Measurements from ENCODE around the gene NPHP4. TPM values are rescaled to one million over a fixed set of nuclear protein-coding genes. Genes with fewer than 3 reads are reported as not detected.
"Not testable (repeated sequence)": the region's sequence is repeated elsewhere in the genome, so short reads cannot be mapped to it uniquely, and the experiment has no call there.

NPHP4 gene
- total RNA-seq, 1 donor from 2014 or later, result 19.0 TPM

GRCh38 chr1:5893699-5894278, 98.4 kb downstream of the NPHP4 start:
- H3K4me1 Mint-ChIP-seq (ENCODE audit: low read depth); DNase-seq (ENCODE audit: low spot score); H3K4me3 Mint-ChIP-seq (ENCODE audit: low read depth); H3K9me3 Mint-ChIP-seq; H3K27ac Mint-ChIP-seq; H3K36me3 Mint-ChIP-seq (ENCODE audit: low read depth); H3K27me3 Mint-ChIP-seq (ENCODE audit: low read depth); intact Hi-C loops (cut with micrococcal nuclease): not testable (repeated sequence)

GRCh38 chr1:5892329-5892728, 99.9 kb downstream of the NPHP4 start:
- intact Hi-C loops (cut with micrococcal nuclease), result no loop called here
- Mint-ChIP-seq H3K9me3 (no peaks in the 10 kb centered on the region), H3K27me3 (ENCODE audit: low read depth) (no peaks in the 10 kb centered on the region), H3K4me3 (ENCODE audit: low read depth) (no peak overlapping the region), H3K4me1 (ENCODE audit: low read depth) (no peaks in the 10 kb centered on the region), H3K36me3 (ENCODE audit: low read depth) (peaks cover 6% of the 10 kb centered on the region), H3K27ac (no peak overlapping the region)
- no peak for DNase-seq (ENCODE audit: low spot score)

- Mint-ChIP-seq H3K4me1 (ENCODE audit: low read depth) (no peaks in the 10 kb centered on the region), H3K27ac (no peak overlapping the region), H3K9me3 (no peaks in the 10 kb centered on the region), H3K27me3 (ENCODE audit: low read depth) (no peaks in the 10 kb centered on the region), H3K4me3 (ENCODE audit: low read depth) (no peak overlapping the region), H3K36me3 (ENCODE audit: low read depth) (peaks cover 6% of the 10 kb centered on the region)
- DNase-seq (ENCODE audit: low spot score), result no peak
- intact Hi-C loops (cut with micrococcal nuclease), result no loop called here
Measured at GRCh38 chr1:5891736-5892135, 100.5 kb downstream of the NPHP4 start.

- H3K9me3 Mint-ChIP-seq, result no peaks in the 10 kb centered on the region
- H3K36me3 Mint-ChIP-seq (ENCODE audit: low read depth), result peaks cover 6% of the 10 kb centered on the region
- intact Hi-C loops (cut with micrococcal nuclease), result no loop called here
- no peak overlapping the region for H3K4me3 Mint-ChIP-seq (ENCODE audit: low read depth)
- no peaks in the 10 kb centered on the region for H3K4me1 Mint-ChIP-seq (ENCODE audit: low read depth)
- H3K27me3 Mint-ChIP-seq (ENCODE audit: low read depth), result no peaks in the 10 kb centered on the region
- no peak for DNase-seq (ENCODE audit: low spot score)
- no peak overlapping the region for H3K27ac Mint-ChIP-seq
Measured at GRCh38 chr1:5891137-5891536, 101.1 kb downstream of the NPHP4 start.

GRCh38 chr1:5890346-5891106, 101.7 kb downstream of the NPHP4 start:
- H3K27ac Mint-ChIP-seq, result no peak overlapping the region
- no peak for DNase-seq (ENCODE audit: low spot score)
- no peaks in the 10 kb centered on the region for H3K27me3 Mint-ChIP-seq (ENCODE audit: low read depth)
- no peaks in the 10 kb centered on the region for H3K9me3 Mint-ChIP-seq
- intact Hi-C loops (cut with micrococcal nuclease), result no loop called here
- H3K4me3 Mint-ChIP-seq (ENCODE audit: low read depth), result no peak overlapping the region
- peaks cover 6% of the 10 kb centered on the region for H3K36me3 Mint-ChIP-seq (ENCODE audit: low read depth)
- H3K4me1 Mint-ChIP-seq (ENCODE audit: low read depth), result no peaks in the 10 kb centered on the region

GRCh38 chr1:5889901-5890300, 102.3 kb downstream of the NPHP4 start:
- Mint-ChIP-seq H3K27me3 (ENCODE audit: low read depth) (no peaks in the 10 kb centered on the region), H3K4me3 (ENCODE audit: low read depth) (no peak overlapping the region), H3K4me1 (ENCODE audit: low read depth) (no peaks in the 10 kb centered on the region), H3K9me3 (no peaks in the 10 kb centered on the region), H3K27ac (no peak overlapping the region), H3K36me3 (ENCODE audit: low read depth) (peaks cover 6% of the 10 kb centered on the region)
- DNase-seq (ENCODE audit: low spot score), result no peak
- intact Hi-C loops (cut with micrococcal nuclease), result no loop called here

GRCh38 chr1:5889462-5889861, 102.8 kb downstream of the NPHP4 start:
- H3K4me1 Mint-ChIP-seq (ENCODE audit: low read depth), result no peaks in the 10 kb centered on the region
- peaks cover 1% of the 10 kb centered on the region for H3K36me3 Mint-ChIP-seq (ENCODE audit: low read depth)
- H3K27me3 Mint-ChIP-seq (ENCODE audit: low read depth), result no peaks in the 10 kb centered on the region
- intact Hi-C loops (cut with micrococcal nuclease), result no loop called here
- no peaks in the 10 kb centered on the region for H3K9me3 Mint-ChIP-seq
- no peak overlapping the region for H3K4me3 Mint-ChIP-seq (ENCODE audit: low read depth)
- no peak overlapping the region for H3K27ac Mint-ChIP-seq
- no peak for DNase-seq (ENCODE audit: low spot score)

GRCh38 chr1:5888606-5889211, 103.5 kb downstream of the NPHP4 start:
- Mint-ChIP-seq H3K9me3 (no peaks in the 10 kb centered on the region), H3K36me3 (ENCODE audit: low read depth) (no peaks in the 10 kb centered on the region), H3K4me1 (ENCODE audit: low read depth) (no peaks in the 10 kb centered on the region), H3K27me3 (ENCODE audit: low read depth) (no peaks in the 10 kb centered on the region), H3K4me3 (ENCODE audit: low read depth) (no peak overlapping the region), H3K27ac (no peak overlapping the region)
- intact Hi-C loops (cut with micrococcal nuclease), result no loop called here
- DNase-seq (ENCODE audit: low spot score), result no peak

- H3K4me1 Mint-ChIP-seq (ENCODE audit: low read depth), result no peaks in the 10 kb centered on the region
- intact Hi-C loops (cut with micrococcal nuclease), result no loop called here
- H3K36me3 Mint-ChIP-seq (ENCODE audit: low read depth), result no peaks in the 10 kb centered on the region
- H3K4me3 Mint-ChIP-seq (ENCODE audit: low read depth), result no peak overlapping the region
- H3K27me3 Mint-ChIP-seq (ENCODE audit: low read depth), result no peaks in the 10 kb centered on the region
- no peak overlapping the region for H3K27ac Mint-ChIP-seq
- no peak for DNase-seq (ENCODE audit: low spot score)
- H3K9me3 Mint-ChIP-seq, result no peaks in the 10 kb centered on the region
Measured at GRCh38 chr1:5887971-5888361, 104.3 kb downstream of the NPHP4 start.

- Mint-ChIP-seq H3K4me1 (ENCODE audit: low read depth) (no peaks in the 10 kb centered on the region), H3K36me3 (ENCODE audit: low read depth) (no peaks in the 10 kb centered on the region), H3K4me3 (ENCODE audit: low read depth) (no peak overlapping the region), H3K27me3 (ENCODE audit: low read depth) (no peaks in the 10 kb centered on the region), H3K27ac (no peak overlapping the region), H3K9me3 (no peaks in the 10 kb centered on the region)
- no peak for DNase-seq (ENCODE audit: low spot score)
- intact Hi-C loops (cut with micrococcal nuclease), result no loop called here
Measured at GRCh38 chr1:5887349-5887970, 104.8 kb downstream of the NPHP4 start.

GRCh38 chr1:5886541-5887348, 105.5 kb downstream of the NPHP4 start:
- no peak for DNase-seq (ENCODE audit: low spot score)
- H3K27ac Mint-ChIP-seq, result no peak overlapping the region

GRCh38 chr1:5886140-5886483, 106.1 kb downstream of the NPHP4 start:
- intact Hi-C loops (cut with micrococcal nuclease), result no loop called here
- H3K4me3 Mint-ChIP-seq (ENCODE audit: low read depth), result no peak overlapping the region
- H3K27me3 Mint-ChIP-seq (ENCODE audit: low read depth), result no peaks in the 10 kb centered on the region
- no peaks in the 10 kb centered on the region for H3K36me3 Mint-ChIP-seq (ENCODE audit: low read depth)
- H3K9me3 Mint-ChIP-seq, result no peaks in the 10 kb centered on the region
- no peak for DNase-seq (ENCODE audit: low spot score)
- H3K27ac Mint-ChIP-seq, result no peak overlapping the region
- H3K4me1 Mint-ChIP-seq (ENCODE audit: low read depth), result no peaks in the 10 kb centered on the region

More at GRCh38 chr1:5886541-5887348, 105.5 kb downstream of the NPHP4 start:
- intact Hi-C loops (cut with micrococcal nuclease), result no loop called here
- Mint-ChIP-seq H3K4me3 (ENCODE audit: low read depth) (no peak overlapping the region), H3K36me3 (ENCODE audit: low read depth) (no peaks in the 10 kb centered on the region), H3K27me3 (ENCODE audit: low read depth) (no peaks in the 10 kb centered on the region), H3K4me1 (ENCODE audit: low read depth) (no peaks in the 10 kb centered on the region), H3K9me3 (no peaks in the 10 kb centered on the region)

Data from activated T-helper 2 cell treated with anti-CD3 and anti-CD28 coated beads, Interferon-gamma antibody, Interleukin-2, Interleukin-4, amounts not matched to agents 10 μg/mL and 5 μg/mL and 100 μg/mL, durations not matched to agents 14 hours and 24 hours and 36 hours (primary cell).